SK-N-MC (cell line): ENCODE measurements around the gene COL27A1.

Experiments used
- FOXP2 ChIP-seq: optimal IDR thresholded peaks from 2 replicates; pipeline ENCODE3; 2011; ENCODE audit warnings: mild to moderate bottlenecking, moderate library complexity; ENCODE audit not compliant: insufficient read depth; ENCODE audit errors: extremely low read length, control extremely low read depth
- POLR2AphosphoS5 ChIP-seq: IDR thresholded peaks from 2 replicates; pipeline ENCODE4 v1.6.1; 2012; ENCODE audit warnings: mild to moderate bottlenecking, low read depth, low read length, borderline replicate concordance

GRCh38 chr9:114291064-114291474 lies 135.7 kb downstream of the COL27A1 start:
- no peak for TF ChIP-seq POLR2AphosphoS5
- no peak for TF ChIP-seq FOXP2
